GM23248 (cell line): ENCODE data around the gene CUL1. TPM values are rescaled to one million over a fixed set of nuclear protein-coding genes. Genes with fewer than 3 reads are reported as not detected.

Experiments used
- DNase-seq: peaks from one replicate; pipeline ENCODE4 v3.0.0-alpha.2; 2015
- H2AFZ ChIP-seq: fragments of 200-600 bp; sonication (generic); 2 replicates; pipeline ENCODE4 v1.6.1; 2016; ENCODE audit warnings: antibody characterized with exemption
- H3F3A ChIP-seq: fragments of 200-600 bp; sonication (generic); 2 replicates; pipeline ENCODE4 v1.6.1; 2016; ENCODE audit warnings: mild to moderate bottlenecking, antibody characterized with exemption, mixed run types; ENCODE audit not compliant: insufficient read depth
- H3K27ac ChIP-seq: fragments of 200-600 bp; sonication (generic); 2 replicates; pipeline ENCODE4 v1.5.1; 2016; ENCODE audit warnings: mild to moderate bottlenecking
- H3K27me3 ChIP-seq: fragments of 200-600 bp; sonication (generic); replicated peaks from 2 replicates; pipeline ENCODE4 v1.6.1; 2016; ENCODE audit warnings: mild to moderate bottlenecking; ENCODE audit not compliant: insufficient read depth
- H3K36me3 ChIP-seq: fragments of 200-600 bp; sonication (generic); 2 replicates; pipeline ENCODE4 v1.6.1; 2016; ENCODE audit warnings: low read depth, mild to moderate bottlenecking
- H3K4me1 ChIP-seq: fragments of 200-600 bp; sonication (generic); 2 replicates; pipeline ENCODE4 v1.6.1; 2016; ENCODE audit warnings: mild to moderate bottlenecking; ENCODE audit not compliant: insufficient read depth
- H3K4me2 ChIP-seq: fragments of 200-600 bp; sonication (generic); one replicate; pipeline ENCODE4 v1.6.1; 2016; ENCODE audit warnings: mild to moderate bottlenecking; ENCODE audit not compliant: unreplicated experiment
- H3K4me3 ChIP-seq: fragments of 200-600 bp; sonication (generic); 2 replicates; pipeline ENCODE4 v1.5.1; 2016; ENCODE audit warnings: mild to moderate bottlenecking
- H3K79me2 ChIP-seq: fragments of 200-600 bp; sonication (generic); 2 replicates; pipeline ENCODE4 v1.6.1; 2016; ENCODE audit warnings: mild to moderate bottlenecking; ENCODE audit not compliant: insufficient read depth
- H3K9ac ChIP-seq: fragments of 200-600 bp; sonication (generic); 2 replicates; pipeline ENCODE4 v1.6.1; 2016; ENCODE audit warnings: mild to moderate bottlenecking
- H3K9me2 ChIP-seq: fragments of 200-600 bp; sonication (generic); 2 replicates; pipeline ENCODE4 v1.6.1; 2016; ENCODE audit warnings: mixed run types, mild to moderate bottlenecking, moderate library complexity; ENCODE audit not compliant: insufficient read depth
- H3K9me3 ChIP-seq: fragments of 200-600 bp; sonication (generic); one replicate; pipeline ENCODE4 v1.6.1; 2017; ENCODE audit warnings: low read depth
- H4K20me1 ChIP-seq: fragments of 200-600 bp; sonication (generic); 2 replicates; pipeline ENCODE4 v1.6.0; 2016; ENCODE audit not compliant: insufficient read depth
- EZH2 ChIP-seq: fragments of 200-600 bp; sonication (generic); IDR thresholded peaks from 2 replicates; pipeline ENCODE4 v1.6.1; 2018; ENCODE audit warnings: antibody characterized with exemption, mild to moderate bottlenecking; ENCODE audit not compliant: insufficient read depth, poor library complexity, severe bottlenecking
- EZH2phosphoT487 ChIP-seq: fragments of 200-600 bp; sonication (generic); IDR thresholded peaks from 2 replicates; pipeline ENCODE4 v1.6.1; 2018; ENCODE audit warnings: antibody characterized with exemption, moderate library complexity, mild to moderate bottlenecking, low read depth; ENCODE audit not compliant: insufficient read depth
- WGBS, 2 experiments: methylation state at CpG; one replicate each; pipeline ENCODE4 v1.1.6; 2015 to 2017; ENCODE audit warnings: low lambda C conversion rate in 2 of 2, low coverage in 1 of 2; ENCODE audit errors: missing lambda C conversion rate in 2 of 2; 5-methylcytosine and 5-hydroxymethylcytosine counted together
- in situ Hi-C: fragments of 300-500 bp; cut with MboI; formaldehyde crosslinking; loops from 2 replicates; pipeline ENCODE4 v1.15.0; 2020
- polyA plus RNA-seq: library from polyadenylated mRNA; unstranded; fragments of >200 nt; fragmentation: Nextera tagmentation; extraction: Ambion mirVana; gene quantifications from 2 replicates; pipeline ENCODE4 v1.2.1, GENCODE V29; 2016
- total RNA-seq: library from RNA; depleted of rRNA; stranded (reverse); fragments of >200 nt; shearing (Covaris generic); gene quantifications from 2 replicates; pipeline ENCODE4 v1.2.3, GENCODE V29; 2014

CUL1 gene
- total and polyA plus RNA-seq, 2 experiments from 2014 or later = 49.1 to 52.6 TPM

- Histone ChIP-seq H3K4me2 (no peak overlapping the region), H3K4me1 (peaks cover 8% of the 10 kb centered on the region), H3F3A (peaks cover 17% of the 10 kb centered on the region; the same call in 1 of the 2 replicates), H3K36me3 (peaks cover 8% of the 10 kb centered on the region; the same call in 1 of the 2 replicates), H3K9me2 (no peaks in the 10 kb centered on the region), H4K20me1 (no peaks in the 10 kb centered on the region), H3K27me3 (no peaks in the 10 kb centered on the region), H3K4me3 (no peak overlapping the region), H3K79me2 (no peaks in the 10 kb centered on the region), H2AFZ (no peak overlapping the region), H3K27ac (no peak overlapping the region), H3K9ac (no peak overlapping the region), H3K9me3 (no peaks in the 10 kb centered on the region)
- 83 to 86% methylated on average over 10 of the region's 10 CpGs for WGBS, 2 experiments
- DNase-seq = no peak
- in situ Hi-C loops = no loop called here
- TF ChIP-seq EZH2phosphoT487 (no peak), EZH2 (no peak)
These were observed 116.3 kb downstream of the CUL1 start for GRCh38 chr7:148814922-148815559.

DNA sequence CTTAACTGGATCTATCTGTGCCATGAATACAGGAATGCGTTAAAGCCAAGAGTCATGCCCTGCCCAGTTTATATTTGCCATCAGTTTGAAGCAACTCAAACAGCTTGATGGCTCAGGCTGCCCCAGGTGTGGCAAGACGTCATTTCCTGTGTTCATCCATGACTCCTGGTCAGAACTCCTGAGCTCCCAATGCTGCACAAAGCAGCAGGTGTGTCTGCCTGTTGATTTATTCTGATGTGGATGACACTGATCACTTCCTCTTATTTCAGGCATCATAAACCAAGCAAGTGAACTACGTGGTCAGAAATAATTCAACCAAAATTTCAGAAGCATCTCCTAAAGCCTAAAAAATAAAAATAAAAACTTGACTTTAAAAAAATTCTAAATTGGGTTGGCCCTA lies 116.9 kb downstream of the CUL1 start:
- DNase-seq = no peak
- 76% methylated on average over 3 of the region's 3 CpGs for WGBS, 2 experiments
- peaks cover 14% of the 10 kb centered on the region for H3K4me1 ChIP-seq
- H3K9me2 ChIP-seq = no peaks in the 10 kb centered on the region
- TF ChIP-seq EZH2phosphoT487 (no peak), EZH2 (no peak)
- H3K27ac ChIP-seq = no peak overlapping the region
- H3K36me3 ChIP-seq = peaks cover 8% of the 10 kb centered on the region; the same call in 1 of the 2 replicates
- H3K9ac ChIP-seq = no peak overlapping the region
- H2AFZ ChIP-seq = no peak overlapping the region
- no peaks in the 10 kb centered on the region for H3K27me3 ChIP-seq
- no peaks in the 10 kb centered on the region for H4K20me1 ChIP-seq
- in situ Hi-C loops = no loop called here
- no peak overlapping the region for H3K4me3 ChIP-seq
- no peak overlapping the region for H3K4me2 ChIP-seq
- H3K9me3 ChIP-seq = no peaks in the 10 kb centered on the region
- peaks cover 23% of the 10 kb centered on the region; the same call in 1 of the 2 replicates for H3F3A ChIP-seq
- H3K79me2 ChIP-seq = no peaks in the 10 kb centered on the region

GRCh38 chr7:148819697-148820360 lies 121.1 kb downstream of the CUL1 start:
- H3K9me2 ChIP-seq = no peaks in the 10 kb centered on the region
- peak overlapping the region; percentile 37 for H3K4me2 ChIP-seq
- no peaks in the 10 kb centered on the region for H3K79me2 ChIP-seq
- peak; percentile 52 for DNase-seq
- peak overlapping the region; percentile 15; the same call in 1 of the 2 replicates for H3K4me3 ChIP-seq
- WGBS, 2 experiments = 70 to 71% methylated on average over 6 of the region's 6 CpGs
- in situ Hi-C loops = no loop called here
- peaks cover 20% of the 10 kb centered on the region for H3K4me1 ChIP-seq
- no peaks in the 10 kb centered on the region for H3K9me3 ChIP-seq
- TF ChIP-seq EZH2 = no peak
- TF ChIP-seq EZH2phosphoT487 = no peak
- H3K27ac ChIP-seq = peak overlapping the region; percentile 38
- no peak overlapping the region for H3K9ac ChIP-seq
- peak overlapping the region; percentile 36 for H2AFZ ChIP-seq
- H3K36me3 ChIP-seq = peaks cover 8% of the 10 kb centered on the region; the same call in 1 of the 2 replicates
- H3K27me3 ChIP-seq = no peaks in the 10 kb centered on the region
- H3F3A ChIP-seq = peaks cover 19% of the 10 kb centered on the region; the same call in 1 of the 2 replicates
- H4K20me1 ChIP-seq = no peaks in the 10 kb centered on the region

DNA sequence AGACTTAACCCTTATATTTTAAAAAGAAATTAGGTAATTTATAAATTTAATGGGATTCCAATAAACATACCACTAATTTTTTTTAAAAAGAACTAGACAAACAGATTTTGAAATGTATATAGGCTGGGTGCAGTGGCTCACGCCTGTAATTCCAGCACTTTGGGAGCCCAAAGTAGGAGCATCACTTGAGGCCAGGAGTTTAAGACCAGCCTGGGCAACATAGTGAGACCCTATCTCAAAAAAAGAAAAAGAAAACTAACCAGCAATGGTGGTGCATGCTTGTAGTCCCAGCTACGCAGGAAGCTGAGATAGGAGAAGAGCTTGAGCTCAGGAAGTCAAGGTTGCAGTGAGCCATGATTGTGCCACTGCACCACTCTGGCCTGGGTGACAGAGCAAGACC lies 122.7 kb downstream of the CUL1 start:
- no peak for TF ChIP-seq EZH2
- no peak for TF ChIP-seq EZH2phosphoT487
- in situ Hi-C loops = no loop called here
- DNase-seq = no peak
- Histone ChIP-seq H3K79me2 (no peaks in the 10 kb centered on the region), H3K4me1 (peaks cover 20% of the 10 kb centered on the region), H4K20me1 (no peaks in the 10 kb centered on the region), H3K9ac (no peak overlapping the region), H3K4me2 (no peak overlapping the region), H3K27ac (no peak overlapping the region), H3K27me3 (no peaks in the 10 kb centered on the region), H3F3A (peaks cover 19% of the 10 kb centered on the region; the same call in 1 of the 2 replicates), H3K9me2 (no peaks in the 10 kb centered on the region), H2AFZ (no peak overlapping the region), H3K9me3 (no peaks in the 10 kb centered on the region), H3K4me3 (no peak overlapping the region), H3K36me3 (peaks cover 8% of the 10 kb centered on the region; the same call in 1 of the 2 replicates)
- 97 to 100% methylated on average over 2 of the region's 2 CpGs for WGBS, 2 experiments
